Caco-2 (cell line): ENCODE results near the gene COL6A3. TPM values are rescaled to one million over a fixed set of nuclear protein-coding genes. Genes with fewer than 3 reads are reported as not detected.

Experiments
- BruUV-seq: library from RNA; stranded (reverse); fragments of 400-500 nt; replicated peaks from 2 replicates; lab custom pipeline; 2021; lab: Mats Ljungman, UMichigan
- CTCF ChIA-PET: fragments of 300-600 bp; sonication (Branson Sonifier 250); formaldehyde crosslinking; loops from one replicate; lab custom pipeline; 2022; ENCODE audit warnings: antibody characterized with exemption; lab: Charles Lee
- POLR2A ChIA-PET: fragments of 300-600 bp; sonication (Branson Sonifier 250); formaldehyde crosslinking; loops from one replicate; lab custom pipeline; 2022; ENCODE audit warnings: antibody characterized with exemption; lab: Charles Lee
- DNase-seq, 2 experiments: peaks; one replicate each; pipeline versions ENCODE4 v3.0.0 to v3.0.0-alpha.2; 2020 to 2022
- H3K27me3 ChIP-seq: replicated peaks from 2 replicates; pipeline ENCODE4 v1.6.0; 2011; ENCODE audit warnings: low read length; ENCODE audit not compliant: control insufficient read depth, insufficient read depth
- H3K36me3 ChIP-seq: 2 replicates; pipeline ENCODE4 v1.5.1; 2011; ENCODE audit warnings: low read length; ENCODE audit not compliant: control insufficient read depth, insufficient read depth
- H3K4me1 ChIP-seq: fragments of 250-450 bp; sonication (Bioruptor Pico); 2 replicates; pipeline ENCODE4 v1.5.1; 2020; ENCODE audit warnings: mild to moderate bottlenecking
- H3K4me3 ChIP-seq: 2 replicates; pipeline ENCODE4 v1.5.1; 2011; ENCODE audit warnings: low read depth, mild to moderate bottlenecking, control low read depth, low read length
- H3K9me3 ChIP-seq: fragments of 250-450 bp; sonication (Bioruptor Pico); 2 replicates; pipeline ENCODE4 v1.5.1; 2020; ENCODE audit warnings: mild to moderate bottlenecking, moderate library complexity
- H3K27ac Mint-ChIP-seq: one replicate; pipeline ENCODE4 v1.8.0; 2022; ENCODE audit warnings: mixed read lengths; ENCODE audit not compliant: unreplicated experiment
- H3K27me3 Mint-ChIP-seq: one replicate; pipeline ENCODE4 v1.8.0; 2022; ENCODE audit warnings: mixed read lengths; ENCODE audit not compliant: insufficient read depth, unreplicated experiment
- H3K36me3 Mint-ChIP-seq: one replicate; pipeline ENCODE4 v1.8.0; 2022; ENCODE audit warnings: mild to moderate bottlenecking, mixed read lengths; ENCODE audit not compliant: insufficient read depth, unreplicated experiment
- H3K4me1 Mint-ChIP-seq: one replicate; pipeline ENCODE4 v1.8.0; 2022; ENCODE audit warnings: low read depth, mixed read lengths; ENCODE audit not compliant: unreplicated experiment
- H3K4me3 Mint-ChIP-seq: one replicate; pipeline ENCODE4 v1.8.0; 2022; ENCODE audit warnings: mild to moderate bottlenecking, moderate library complexity, mixed read lengths; ENCODE audit not compliant: unreplicated experiment
- H3K9me3 Mint-ChIP-seq: one replicate; pipeline ENCODE4 v1.8.0; 2022; ENCODE audit warnings: mixed read lengths; ENCODE audit not compliant: unreplicated experiment
- intact Hi-C: fragments of 100-400 bp; cut with micrococcal nuclease; formaldehyde crosslinking; loops from one replicate; pipeline ENCODE4 v1.10.0; 2022; ENCODE audit not compliant: unreplicated experiment
- total RNA-seq: library from RNA; stranded (reverse); gene quantifications from 2 replicates; pipeline ENCODE4 v1.2.3, GENCODE V29; 2022
- TF ChIP-seq, protein P1 (sequence below), 2 experiments: fragments of 200-600 bp in 1 of 2; IDR thresholded peaks; 1 replicate in 1 of 2; 2 replicates in 1 of 2; pipeline versions ENCODE4 v1.5.1 to v1.8.0; 2011 to 2022; ENCODE audit warnings: antibody characterized with exemption in 1 of 2, control low read depth in 1 of 2, inconsistent platforms in 1 of 2, low read depth in 1 of 2, low read length in 1 of 2, mild to moderate bottlenecking in 1 of 2, moderate library complexity in 1 of 2; ENCODE audit not compliant: insufficient read depth in 1 of 2, severe bottlenecking in 1 of 2, unreplicated experiment in 1 of 2

The COL6A3 gene
- total RNA-seq, 1 experiment from 2014 or later: 0.73 TPM

DNA sequence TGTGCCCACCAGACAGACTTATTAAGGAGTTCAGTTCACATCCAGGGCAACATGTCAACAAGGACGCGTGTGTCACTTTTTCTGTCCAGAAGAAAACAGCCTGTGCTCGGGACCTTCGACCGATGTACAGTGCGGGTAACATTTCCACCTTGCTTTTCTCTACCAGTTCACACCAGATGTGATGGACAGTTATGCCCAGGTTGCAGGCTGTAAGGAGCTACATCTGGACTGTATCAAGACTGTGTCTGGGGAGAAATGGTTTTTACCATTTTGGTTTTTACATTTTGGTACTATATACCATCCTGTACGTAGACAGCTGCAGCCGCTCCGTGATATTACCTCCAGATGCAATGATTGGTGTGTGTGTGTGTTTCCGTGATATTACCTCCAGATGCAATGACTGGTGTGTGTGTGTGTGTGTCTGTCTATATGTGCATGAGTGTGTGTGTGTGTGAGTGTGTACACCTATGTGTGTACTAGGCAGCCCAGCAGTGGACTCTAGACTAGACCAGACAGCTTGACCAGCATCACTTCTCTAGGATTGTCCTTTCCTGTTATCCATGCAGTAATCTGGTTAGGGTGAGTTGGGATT is 118.0 kb downstream of the COL6A3 start:
- H3K9me3 Mint-ChIP-seq: no peaks in the 10 kb centered on the region
- intact Hi-C loops: no loop called here
- DNase-seq: no peak
- TF ChIP-seq, protein P1, sequence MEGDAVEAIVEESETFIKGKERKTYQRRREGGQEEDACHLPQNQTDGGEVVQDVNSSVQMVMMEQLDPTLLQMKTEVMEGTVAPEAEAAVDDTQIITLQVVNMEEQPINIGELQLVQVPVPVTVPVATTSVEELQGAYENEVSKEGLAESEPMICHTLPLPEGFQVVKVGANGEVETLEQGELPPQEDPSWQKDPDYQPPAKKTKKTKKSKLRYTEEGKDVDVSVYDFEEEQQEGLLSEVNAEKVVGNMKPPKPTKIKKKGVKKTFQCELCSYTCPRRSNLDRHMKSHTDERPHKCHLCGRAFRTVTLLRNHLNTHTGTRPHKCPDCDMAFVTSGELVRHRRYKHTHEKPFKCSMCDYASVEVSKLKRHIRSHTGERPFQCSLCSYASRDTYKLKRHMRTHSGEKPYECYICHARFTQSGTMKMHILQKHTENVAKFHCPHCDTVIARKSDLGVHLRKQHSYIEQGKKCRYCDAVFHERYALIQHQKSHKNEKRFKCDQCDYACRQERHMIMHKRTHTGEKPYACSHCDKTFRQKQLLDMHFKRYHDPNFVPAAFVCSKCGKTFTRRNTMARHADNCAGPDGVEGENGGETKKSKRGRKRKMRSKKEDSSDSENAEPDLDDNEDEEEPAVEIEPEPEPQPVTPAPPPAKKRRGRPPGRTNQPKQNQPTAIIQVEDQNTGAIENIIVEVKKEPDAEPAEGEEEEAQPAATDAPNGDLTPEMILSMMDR (IDR thresholded peaks at IDR 0.05; ENCODE audit: insufficient read depth in 1 of 2, low read depth in 1 of 2, low read length in 1 of 2, severe bottlenecking in 1 of 2, unreplicated experiment in 1 of 2): no peak
- Histone ChIP-seq H3K4me3 (no peak overlapping the region), H3K36me3 (no peaks in the 10 kb centered on the region), H3K9me3 (no peaks in the 10 kb centered on the region), H3K4me1 (peaks cover 6% of the 10 kb centered on the region; the same call in 1 of the 2 replicates), H3K27me3 (no peaks in the 10 kb centered on the region)
- ChIA-PET CTCF (no interaction called here), POLR2A (no interaction called here)
- no peaks in the 10 kb centered on the region for H3K4me1 Mint-ChIP-seq
- H3K27ac Mint-ChIP-seq: no peak overlapping the region
- BruUV-seq: no TSS peak
- H3K27me3 Mint-ChIP-seq: peaks cover 2% of the 10 kb centered on the region
- H3K4me3 Mint-ChIP-seq: no peak overlapping the region
- H3K36me3 Mint-ChIP-seq: no peaks in the 10 kb centered on the region

DNA sequence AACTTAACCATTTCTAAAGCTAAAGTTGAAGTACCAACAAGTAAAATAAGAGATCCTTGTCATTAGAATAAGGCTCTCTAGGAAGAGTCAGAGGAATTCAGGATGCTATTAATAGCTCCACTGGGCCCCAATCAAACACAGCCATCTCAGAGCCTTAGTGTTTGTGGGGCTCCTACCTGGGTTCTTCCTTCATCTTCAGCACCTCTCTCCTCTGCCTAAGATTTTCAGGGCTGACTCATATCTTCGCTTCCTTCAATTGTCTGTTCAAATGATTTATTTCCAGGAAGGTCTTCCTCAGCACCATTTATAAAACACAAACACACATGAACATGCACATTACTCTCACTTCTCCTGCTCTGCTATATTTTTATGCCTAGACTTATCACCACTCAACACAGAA is 119.5 kb downstream of the COL6A3 start:
- Histone ChIP-seq H3K9me3 (no peaks in the 10 kb centered on the region), H3K27me3 (no peaks in the 10 kb centered on the region), H3K4me3 (no peak overlapping the region), H3K36me3 (no peaks in the 10 kb centered on the region), H3K4me1 (peaks cover 6% of the 10 kb centered on the region; the same call in 1 of the 2 replicates)
- no peaks in the 10 kb centered on the region for H3K9me3 Mint-ChIP-seq
- no peak overlapping the region for H3K27ac Mint-ChIP-seq
- TF ChIP-seq, protein P1 (IDR thresholded peaks at IDR 0.05; ENCODE audit: insufficient read depth in 1 of 2, low read depth in 1 of 2, low read length in 1 of 2, severe bottlenecking in 1 of 2, unreplicated experiment in 1 of 2): no peak
- H3K27me3 Mint-ChIP-seq: peaks cover 2% of the 10 kb centered on the region
- no TSS peak for BruUV-seq
- DNase-seq: no peak
- H3K4me1 Mint-ChIP-seq: no peaks in the 10 kb centered on the region
- H3K4me3 Mint-ChIP-seq: no peak overlapping the region
- intact Hi-C loops: no loop called here
- H3K36me3 Mint-ChIP-seq: no peaks in the 10 kb centered on the region
- ChIA-PET CTCF (no interaction called here), POLR2A (no interaction called here)

DNA sequence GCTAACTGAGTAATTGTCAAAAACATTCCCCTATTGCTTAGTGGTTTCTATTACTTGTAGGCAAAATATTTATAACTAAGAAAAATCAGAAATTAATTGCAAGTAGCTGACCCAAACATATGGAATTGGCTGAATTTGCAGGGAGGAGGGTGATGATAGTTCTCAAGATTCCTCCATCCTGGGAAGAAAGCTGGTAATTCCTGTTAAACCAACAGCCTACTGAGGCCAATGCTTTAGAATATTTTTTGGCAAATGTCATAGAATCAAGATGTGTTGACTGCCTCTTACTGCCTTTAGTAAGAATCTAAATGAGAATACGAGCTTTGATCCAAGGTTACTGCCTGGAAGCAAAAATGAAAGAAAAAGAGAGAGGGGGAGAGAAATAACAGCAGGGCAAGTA is 120.0 kb downstream of the COL6A3 start:
- intact Hi-C loops: no loop called here
- POLR2A ChIA-PET: no interaction called here

More for the DNA sequence above, 120.0 kb downstream of the COL6A3 start:
- no peak for DNase-seq
- Histone ChIP-seq H3K27me3 (no peaks in the 10 kb centered on the region), H3K36me3 (no peaks in the 10 kb centered on the region), H3K4me1 (peaks cover 4% of the 10 kb centered on the region; the same call in 1 of the 2 replicates), H3K4me3 (no peak overlapping the region), H3K9me3 (no peaks in the 10 kb centered on the region)
- H3K36me3 Mint-ChIP-seq: no peaks in the 10 kb centered on the region
- TF ChIP-seq, protein P1 (IDR thresholded peaks at IDR 0.05; ENCODE audit: insufficient read depth in 1 of 2, low read depth in 1 of 2, low read length in 1 of 2, severe bottlenecking in 1 of 2, unreplicated experiment in 1 of 2): no peak
- no TSS peak for BruUV-seq
- no peak overlapping the region for H3K27ac Mint-ChIP-seq
- H3K4me3 Mint-ChIP-seq: no peak overlapping the region
- peaks cover under 1% of the 10 kb centered on the region for H3K4me1 Mint-ChIP-seq
- peaks cover 3% of the 10 kb centered on the region for H3K9me3 Mint-ChIP-seq
- CTCF ChIA-PET: no interaction called here
- peaks cover 2% of the 10 kb centered on the region for H3K27me3 Mint-ChIP-seq
